OCI-LY3 (cell line): ENCODE data around the gene ABCA8.

Experiments
- CTCF ChIP-seq: fragments of 200-600, 300-600 bp; sonication (generic); IDR thresholded peaks from 2 replicates; pipeline ENCODE4 v1.5.1; 2014; ENCODE audit warnings: antibody characterized with exemption, low read length, low read depth
- EZH2phosphoT487 ChIP-seq: fragments of 200-600 bp; shearing (Covaris generic); IDR thresholded peaks from 2 replicates; pipeline ENCODE4 v1.6.1; 2018; ENCODE audit warnings: antibody characterized with exemption, mixed run types, low read depth

- TF ChIP-seq CTCF (no peak), EZH2phosphoT487 (no peak)
Observed at GRCh38 chr17:68950725-68951124, 4.5 kb downstream of the ABCA8 start.
